22Rv1 (cell line): ENCODE measurements around the gene STAB1.

Experiments
- H3K27ac ChIP-seq: fragments of 450-650 bp; 2 replicates; pipeline ENCODE4 v1.5.1; 2017
- CTCF ChIP-seq: fragments of 450-650 bp; IDR thresholded peaks from 2 replicates; pipeline ENCODE4 v1.5.1; 2017; ENCODE audit warnings: mild to moderate bottlenecking
- ZFX ChIP-seq: fragments of 450-650 bp; IDR thresholded peaks from 2 replicates; pipeline ENCODE4 v1.6.1; 2017; ENCODE audit warnings: antibody characterized with exemption, borderline replicate concordance

STAB1 gene

DNA sequence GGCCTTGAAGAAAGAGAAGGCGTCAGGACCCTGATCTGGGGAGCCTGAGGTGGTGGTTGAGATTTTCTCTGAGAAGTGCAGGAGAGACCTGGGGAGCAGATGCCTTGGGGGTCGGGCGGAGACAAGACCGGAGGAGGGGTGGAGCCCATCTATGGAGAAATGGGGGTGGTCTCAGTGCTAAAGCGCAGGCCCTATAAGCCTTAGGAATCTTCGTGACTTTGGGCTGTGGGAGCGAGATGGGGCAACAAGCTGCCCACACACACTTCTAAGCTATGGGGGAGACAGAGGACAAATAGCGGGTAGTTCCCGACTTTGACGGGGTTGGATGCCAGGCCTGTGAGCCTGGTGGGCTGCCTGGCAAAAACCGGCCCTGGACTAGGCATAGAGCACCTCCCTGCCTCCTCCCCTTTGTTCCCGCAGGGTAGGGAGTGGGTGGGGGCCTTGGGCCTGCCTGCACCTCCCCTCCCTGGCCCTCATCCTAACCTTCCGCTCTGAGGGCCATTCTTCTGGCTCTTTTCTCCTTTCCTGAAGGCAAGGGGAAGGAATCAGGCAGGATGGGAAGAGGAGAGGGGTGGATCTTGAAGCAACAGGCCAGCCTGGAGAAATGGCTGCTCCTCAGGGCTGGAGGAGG lies 38.9 kb upstream of the STAB1 start:
- TF ChIP-seq ZFX (no peak), CTCF (no peak)
- peak overlapping the region; percentile 79 for H3K27ac ChIP-seq

GRCh38 chr3:52456800-52457183 lies 38.3 kb upstream of the STAB1 start:
- TF ChIP-seq CTCF (no peak), ZFX (no peak)
- peak overlapping the region; percentile 79 for H3K27ac ChIP-seq

DNA sequence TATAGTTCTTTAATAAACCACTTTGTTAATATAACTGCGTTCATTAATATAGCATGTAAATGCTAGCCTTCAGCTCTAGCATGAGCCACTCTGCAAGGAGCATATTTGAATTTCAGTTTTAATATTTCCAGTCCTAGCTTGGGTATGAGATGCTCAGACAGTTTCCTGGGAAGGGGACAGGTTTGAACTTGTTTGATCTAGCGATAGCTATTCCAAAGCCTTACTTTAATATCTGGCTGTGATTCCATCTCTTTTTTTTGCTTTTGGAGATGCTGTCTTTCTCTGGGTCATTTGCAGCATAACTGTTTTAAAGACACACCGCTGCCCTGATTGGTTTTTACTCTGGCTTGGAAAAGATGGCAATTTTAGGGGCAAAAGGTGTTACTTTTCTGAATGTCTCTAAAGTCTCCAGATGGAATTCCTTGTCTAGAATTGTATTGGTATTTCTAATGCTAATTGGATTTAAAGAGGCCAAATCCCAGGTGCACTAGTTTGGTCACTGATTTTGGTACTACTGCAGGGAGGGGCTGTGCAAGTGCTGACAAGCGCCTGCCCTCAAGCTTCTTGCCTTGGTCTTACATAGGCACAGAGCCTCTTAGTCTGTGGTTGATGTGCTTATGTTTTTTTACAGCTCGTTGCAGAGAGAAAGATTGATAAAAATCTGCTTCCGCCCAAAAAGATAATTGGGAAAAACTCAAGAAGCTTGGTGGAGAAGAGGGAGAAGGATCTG lies 36.9 kb upstream of the STAB1 start:
- TF ChIP-seq ZFX (no peak), CTCF (no peak)
- 0 out of 2 replicates have a peak overlapping the region, but pooled peaks have one; percentile 79 for H3K27ac ChIP-seq

- H3K27ac ChIP-seq: no peak overlapping the region
- TF ChIP-seq CTCF: no peak
- TF ChIP-seq ZFX: no peak
Measured at GRCh38 chr3:52458770-52459545, 36.2 kb upstream of the STAB1 start.

GRCh38 chr3:52461874-52462273 lies 33.3 kb upstream of the STAB1 start:
- TF ChIP-seq ZFX (no peak), CTCF (no peak)
- no peak overlapping the region for H3K27ac ChIP-seq

- no peak for TF ChIP-seq CTCF
- no peak for TF ChIP-seq ZFX
- no peak overlapping the region for H3K27ac ChIP-seq
Measured at GRCh38 chr3:52463416-52463815, 31.7 kb upstream of the STAB1 start.

DNA sequence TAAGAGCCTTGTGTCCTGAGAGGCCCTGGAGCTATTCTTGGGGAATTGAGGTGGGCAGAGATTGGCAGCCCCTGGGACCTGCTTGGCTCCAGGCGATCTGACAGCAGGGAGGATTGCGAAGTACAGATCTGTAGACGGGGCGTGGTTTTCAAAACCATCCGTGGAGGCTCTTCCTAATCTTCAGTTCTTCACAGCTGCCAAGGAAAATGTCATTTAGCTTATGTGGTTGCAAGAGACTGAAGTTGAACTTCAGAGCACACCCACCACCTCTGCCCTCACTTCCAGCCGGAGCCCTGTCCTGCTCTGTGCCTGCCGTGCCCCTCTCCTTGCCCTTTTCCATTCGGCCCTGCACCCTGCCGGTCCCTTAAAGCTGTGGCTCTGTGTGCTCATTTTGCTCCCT lies 26.8 kb upstream of the STAB1 start:
- TF ChIP-seq CTCF (no peak), ZFX (no peak)
- no peak overlapping the region for H3K27ac ChIP-seq
